OCI-LY1 (cell line): ENCODE data around the gene PARVA.

Source experiments
- CTCF ChIP-seq: fragments of 200-600 bp; sonication (generic), shearing (Covaris generic); IDR thresholded peaks from 2 replicates; pipeline ENCODE4 v1.5.1; 2017; ENCODE audit warnings: mild to moderate bottlenecking, antibody characterized with exemption, low read length, moderate library complexity, mixed read lengths
- EZH2 ChIP-seq: fragments of 200-600 bp; sonication (generic), shearing (Covaris generic); IDR thresholded peaks from 2 replicates; pipeline ENCODE4 v1.8.0; 2017; ENCODE audit warnings: borderline replicate concordance, mixed run types, mild to moderate bottlenecking, antibody characterized with exemption, low read length, moderate library complexity, mixed read lengths

GRCh38 chr11:12411806-12412727 lies 34.7 kb downstream of the PARVA start:
- TF ChIP-seq CTCF (peak; percentile 54), EZH2 (no peak)
